Effector CD8-positive, alpha-beta T cell (primary cell): ENCODE results near the gene MTHFD2L.
"Not testable (repeated sequence)": the region's sequence is repeated elsewhere in the genome, so short reads cannot be mapped to it uniquely, and the experiment has no call there.

ENCODE experiments used
- DNase-seq: peaks from one replicate; lab custom pipeline; 2025; lab: John Stamatoyannopoulos, UW

MTHFD2L gene

GRCh38 chr4:74189331-74190043 is 31.6 kb downstream of the MTHFD2L start:
- DNase-seq: no peak

GRCh38 chr4:74190332-74190731 is 32.4 kb downstream of the MTHFD2L start:
- DNase-seq: no peak

- no peak for DNase-seq
These were observed 33.0 kb downstream of the MTHFD2L start for GRCh38 chr4:74190919-74191397.

DNA sequence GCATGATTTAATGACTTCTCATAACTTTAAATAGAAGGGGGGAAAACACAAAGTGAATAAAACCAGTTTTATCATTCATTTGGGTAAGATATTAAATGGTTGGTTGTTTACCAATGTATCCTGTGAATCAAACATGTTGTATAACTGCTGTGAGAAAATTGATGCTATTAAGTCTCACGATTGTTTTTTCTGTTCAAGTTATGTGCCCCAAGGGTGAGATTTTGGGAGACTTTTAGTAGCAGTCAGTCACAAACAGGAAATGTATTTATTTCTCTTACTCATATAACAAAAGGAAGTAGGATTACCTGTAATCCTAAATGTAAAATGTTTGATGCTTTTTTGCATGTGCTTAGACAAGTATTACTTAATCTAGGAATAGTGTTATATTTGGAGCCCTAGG is 39.2 kb downstream of the MTHFD2L start:
- DNase-seq: no peak

- DNase-seq: no peak
These were observed 44.2 kb downstream of the MTHFD2L start for GRCh38 chr4:74202062-74202586.

DNA sequence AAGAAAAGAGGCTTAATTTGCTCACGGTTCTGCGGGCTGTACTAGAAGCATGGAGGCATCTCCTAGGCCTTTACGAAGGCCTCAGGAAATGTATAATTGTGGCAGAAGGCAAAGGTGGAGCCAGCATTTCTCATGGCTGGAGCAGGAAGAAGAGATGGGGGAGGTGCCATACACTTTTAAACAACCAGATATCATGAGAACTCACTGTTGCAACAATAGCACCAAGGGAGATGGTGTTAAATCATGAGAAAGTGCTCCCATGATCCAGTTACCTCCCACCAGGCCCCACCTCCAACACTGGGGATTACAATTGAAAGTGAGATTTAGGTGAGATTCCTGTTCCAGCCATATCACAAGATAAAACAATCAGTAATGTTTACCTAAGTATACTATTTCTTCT is 45.5 kb downstream of the MTHFD2L start:
- no peak for DNase-seq

- DNase-seq: no peak
These were observed 47.1 kb downstream of the MTHFD2L start for GRCh38 chr4:74205046-74205445.

- no peak for DNase-seq
These were observed 47.6 kb downstream of the MTHFD2L start for GRCh38 chr4:74205559-74205958.

DNA sequence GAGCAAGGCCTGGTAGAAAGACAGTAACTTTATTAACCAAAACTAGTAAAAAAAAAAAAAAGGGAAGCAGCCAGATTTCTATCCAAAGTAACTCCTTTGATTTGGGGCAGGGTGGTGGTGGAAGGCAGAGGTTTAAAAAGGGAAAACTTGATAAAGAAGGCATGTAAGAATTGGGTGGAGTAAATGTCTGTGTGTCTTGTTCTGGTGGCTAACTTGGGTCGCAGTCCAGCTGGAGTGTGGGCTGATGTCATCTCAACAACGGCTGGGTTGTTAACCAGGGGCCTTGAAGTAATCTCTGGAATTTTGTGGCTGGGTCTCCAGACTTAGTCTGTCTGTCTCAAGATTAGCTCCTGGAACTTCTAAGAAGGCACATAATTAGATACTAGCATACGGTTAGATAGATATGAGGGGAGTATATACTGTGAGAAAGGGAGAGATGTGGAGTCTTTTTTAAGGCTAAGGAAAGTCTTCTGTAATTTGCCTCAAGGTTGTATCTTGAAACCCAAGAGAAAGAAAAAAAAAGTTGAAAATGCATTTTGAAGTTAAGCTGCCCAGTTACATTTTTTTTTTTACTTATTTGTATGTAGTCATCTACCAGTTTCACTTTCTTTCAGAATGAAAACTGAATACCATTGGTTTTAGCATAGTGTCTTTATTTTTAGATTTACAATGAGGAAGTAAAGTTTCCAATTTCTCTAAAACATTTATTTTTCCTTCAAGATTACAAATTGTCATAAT is 48.3 kb downstream of the MTHFD2L start:
- DNase-seq: no peak

DNA sequence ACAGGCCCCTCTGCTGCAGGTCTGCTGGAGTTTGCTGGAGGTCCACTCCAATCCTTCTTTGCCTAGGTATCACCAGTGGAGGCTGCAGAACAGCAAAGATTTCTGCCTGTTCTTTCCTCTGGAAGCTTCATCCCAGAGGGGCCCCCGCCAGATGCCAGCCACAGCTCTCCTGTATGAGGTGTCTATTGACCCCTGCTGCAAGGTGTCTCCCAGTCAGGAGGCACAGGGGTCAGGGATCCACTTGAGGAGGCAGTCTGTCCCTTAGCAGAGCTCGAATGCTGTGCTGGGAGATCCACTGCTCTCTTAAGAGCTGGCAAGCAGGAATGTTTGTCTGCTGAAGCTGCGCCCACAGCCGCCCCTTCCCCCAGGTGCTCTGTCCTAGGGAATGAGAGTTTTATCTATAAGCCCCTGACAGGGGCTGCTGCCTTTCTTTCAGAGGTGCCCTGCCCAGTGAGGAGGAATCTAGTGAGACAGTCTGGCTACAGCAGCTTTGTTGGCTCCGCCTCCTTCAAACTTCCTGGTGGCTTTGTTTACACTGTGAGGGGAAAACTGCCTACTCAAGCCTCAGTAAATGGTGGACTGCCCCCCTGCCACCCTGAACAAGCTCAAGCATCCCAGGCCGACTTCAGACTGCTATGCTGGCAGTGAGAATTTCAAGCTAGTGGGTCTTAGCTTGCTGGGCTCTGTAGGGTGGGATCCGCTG is 56.7 kb downstream of the MTHFD2L start:
- DNase-seq: not testable (repeated sequence)

DNA sequence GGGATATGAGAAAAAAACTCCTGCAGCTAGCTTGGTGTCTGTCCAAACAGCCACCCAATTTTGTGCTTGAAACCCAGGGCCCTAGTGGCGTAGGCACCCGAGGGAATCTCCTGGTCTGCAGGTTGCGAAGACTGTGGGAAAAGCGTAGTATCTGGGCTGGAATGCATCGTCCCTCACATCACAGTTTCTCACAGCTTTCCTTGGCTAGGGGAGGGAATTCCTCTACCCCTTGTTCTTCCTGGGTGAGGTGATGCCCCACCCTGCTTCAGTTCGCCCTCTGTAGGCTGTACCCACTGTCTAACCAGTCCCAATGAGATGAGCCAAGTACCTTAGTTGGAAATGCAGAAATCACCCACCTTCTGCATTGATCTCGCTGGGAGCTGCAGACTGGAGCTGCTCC is 57.3 kb downstream of the MTHFD2L start:
- not testable (repeated sequence) for DNase-seq

- DNase-seq: no peak
These were observed 59.4 kb downstream of the MTHFD2L start for GRCh38 chr4:74217365-74217764.

DNA sequence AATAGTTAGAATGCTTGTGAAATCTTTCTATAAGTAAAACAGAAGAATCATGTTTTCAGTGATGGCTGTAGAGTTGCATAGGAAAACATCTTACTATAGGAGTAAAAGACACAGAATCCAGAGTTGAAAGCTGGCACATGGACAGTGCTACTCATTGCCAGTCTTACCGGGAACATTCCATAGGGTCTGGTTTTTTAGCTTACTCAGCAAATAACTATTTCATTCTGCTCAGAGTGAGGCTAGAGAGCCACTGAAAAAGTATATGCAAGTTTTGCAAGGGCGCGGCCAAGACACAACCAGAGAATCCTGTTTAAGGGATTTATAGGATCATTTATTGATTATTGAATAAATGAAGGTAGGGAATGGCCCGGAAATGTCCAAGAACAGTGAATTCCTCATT is 60.3 kb downstream of the MTHFD2L start:
- DNase-seq: no peak

- DNase-seq: no peak
These were observed 61.3 kb downstream of the MTHFD2L start for GRCh38 chr4:74219240-74219639.

DNA sequence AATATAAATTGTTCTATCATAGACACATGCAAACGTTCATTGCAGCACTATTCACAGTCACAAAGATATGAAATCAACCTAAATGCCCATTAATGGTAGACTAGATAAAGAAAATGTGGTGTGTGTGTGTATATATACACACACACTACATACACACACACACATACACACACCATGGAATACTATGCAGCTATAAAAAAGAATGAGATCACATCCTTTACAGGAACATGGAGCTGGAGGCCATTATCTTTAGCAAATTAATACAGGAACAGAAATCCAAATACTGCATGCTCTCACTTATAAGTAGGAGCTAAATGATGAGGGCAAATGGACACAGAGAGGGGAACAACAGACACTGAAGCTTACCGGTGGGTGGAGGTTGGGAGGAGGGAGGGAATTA is 65.2 kb downstream of the MTHFD2L start:
- no peak for DNase-seq

GRCh38 chr4:74223801-74224200 is 65.9 kb downstream of the MTHFD2L start:
- DNase-seq: no peak

- peak; percentile 54 for DNase-seq
These were observed 71.0 kb downstream of the MTHFD2L start for GRCh38 chr4:74228691-74229640.

DNA sequence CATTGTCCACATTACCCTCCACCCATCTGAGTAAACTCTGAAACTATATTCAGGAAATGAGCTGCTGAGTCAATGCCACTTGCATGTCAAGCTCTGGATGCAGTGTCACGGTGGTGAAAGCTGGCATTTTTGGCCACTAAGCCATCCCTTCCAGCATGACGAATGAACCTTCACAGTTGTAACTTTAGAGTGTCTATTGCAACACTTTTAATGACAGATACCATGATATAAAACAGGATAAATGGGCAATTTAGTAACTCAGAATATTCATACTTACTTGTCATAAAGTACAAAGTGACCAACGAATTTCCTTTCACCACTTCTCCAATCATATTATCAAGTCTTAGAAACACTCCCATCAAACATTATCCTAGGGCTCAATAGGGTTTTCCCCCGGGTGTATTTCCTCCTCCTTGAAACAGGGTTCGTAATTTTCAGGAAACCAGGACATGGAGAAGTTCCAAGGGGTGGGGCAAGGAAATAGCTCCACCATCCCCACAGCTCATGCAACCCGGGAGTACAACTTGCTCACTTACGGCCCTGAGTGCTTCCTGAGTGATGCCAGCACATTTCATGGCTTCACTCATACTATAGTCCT is 73.1 kb downstream of the MTHFD2L start:
- DNase-seq: no peak

GRCh38 chr4:74235135-74235534 is 77.2 kb downstream of the MTHFD2L start:
- no peak for DNase-seq

GRCh38 chr4:74237425-74237966 is 79.6 kb downstream of the MTHFD2L start:
- no peak for DNase-seq

GRCh38 chr4:74244049-74244448 is 86.1 kb downstream of the MTHFD2L start:
- no peak for DNase-seq
